Activated CD8-positive, alpha-beta memory T cell treated with anti-CD3 and anti-CD28 coated beads, Interleukin-2, amount 50 U/mL, for 4 hours (primary cell): ENCODE measurements around the gene ZDHHC11.
"Not testable (repeated sequence)": the region's sequence is repeated elsewhere in the genome, so short reads cannot be mapped to it uniquely, and the experiment has no call there.

ENCODE experiments used
- DNase-seq: peaks from one replicate; pipeline ENCODE4 v3.0.0-alpha.2; 2020

ZDHHC11 gene

DNA sequence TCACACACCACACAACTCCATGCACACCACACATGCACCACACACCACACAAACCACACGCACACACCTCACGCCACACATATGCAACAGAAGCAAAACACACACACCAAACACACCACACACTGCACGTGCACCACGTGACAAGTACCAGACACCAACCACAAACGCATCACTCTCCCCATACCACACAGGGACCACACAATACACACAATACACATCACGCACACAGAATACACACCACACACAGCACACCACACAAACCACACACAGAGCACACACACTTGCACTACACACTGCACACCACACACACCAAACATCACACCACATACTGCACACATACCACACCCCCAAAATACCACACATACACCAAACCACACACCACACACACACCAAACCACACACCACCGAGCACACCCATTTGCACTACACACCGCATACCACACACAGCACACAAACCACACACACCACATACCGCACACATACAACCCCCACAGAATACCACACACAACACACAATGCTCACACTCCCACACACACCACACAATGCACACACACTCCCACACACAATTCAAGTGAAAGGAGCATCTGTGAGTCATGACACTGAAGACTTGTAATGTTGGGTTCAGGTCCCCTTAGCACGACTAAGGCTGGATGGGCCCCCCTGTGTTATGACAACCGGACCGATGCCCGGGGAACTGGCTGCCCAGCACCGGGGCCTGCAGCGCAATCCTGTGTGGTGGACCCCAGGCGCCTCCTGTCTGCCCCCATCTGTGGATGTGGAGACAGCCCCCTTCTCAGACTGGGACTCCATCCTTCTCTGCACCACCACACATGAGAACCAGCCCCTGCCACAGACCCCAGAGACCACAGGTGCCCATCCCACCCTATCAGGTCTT is 6.0 kb upstream of the ZDHHC11 start:
- no peak for DNase-seq

GRCh38 chr5:855771-856530 is 5.2 kb upstream of the ZDHHC11 start:
- no peak for DNase-seq

- DNase-seq, result no peak
Measured at GRCh38 chr5:854966-855743, 4.4 kb upstream of the ZDHHC11 start.

GRCh38 chr5:854217-854616 is 3.4 kb upstream of the ZDHHC11 start:
- no peak for DNase-seq

DNA sequence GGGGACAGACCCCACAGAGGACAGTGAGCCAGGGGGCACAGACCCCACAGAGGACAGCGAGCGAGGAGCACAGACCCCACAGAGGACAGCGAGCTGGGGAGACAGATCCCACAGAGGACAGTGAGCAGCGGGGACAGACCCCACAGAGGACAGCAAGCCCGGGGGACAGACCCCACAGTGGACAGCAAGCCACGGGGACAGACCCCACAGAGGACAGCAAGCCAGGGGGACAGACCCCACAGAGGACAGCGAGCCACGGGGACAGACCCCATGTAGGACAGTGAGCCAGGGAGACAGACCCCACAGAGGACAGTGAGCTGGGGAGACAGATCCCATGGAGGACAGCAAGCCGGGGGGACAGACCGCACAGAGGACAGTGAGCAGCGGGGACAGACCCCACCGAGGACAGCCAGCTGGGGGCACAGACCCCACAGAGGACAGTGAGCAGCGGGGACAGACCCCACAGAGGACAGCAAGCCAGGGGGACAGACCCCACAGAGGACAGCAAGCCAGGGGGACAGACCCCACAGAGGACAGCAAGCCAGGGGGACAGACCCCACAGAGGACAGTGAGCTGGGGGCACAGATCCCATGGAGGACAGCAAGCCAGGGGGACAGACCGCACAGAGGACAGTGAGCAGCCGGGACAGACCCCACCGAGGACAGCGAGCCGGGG is 2.8 kb upstream of the ZDHHC11 start:
- DNase-seq, result not testable (repeated sequence)

GRCh38 chr5:852431-853401 is 1.9 kb upstream of the ZDHHC11 start:
- no peak for DNase-seq

DNA sequence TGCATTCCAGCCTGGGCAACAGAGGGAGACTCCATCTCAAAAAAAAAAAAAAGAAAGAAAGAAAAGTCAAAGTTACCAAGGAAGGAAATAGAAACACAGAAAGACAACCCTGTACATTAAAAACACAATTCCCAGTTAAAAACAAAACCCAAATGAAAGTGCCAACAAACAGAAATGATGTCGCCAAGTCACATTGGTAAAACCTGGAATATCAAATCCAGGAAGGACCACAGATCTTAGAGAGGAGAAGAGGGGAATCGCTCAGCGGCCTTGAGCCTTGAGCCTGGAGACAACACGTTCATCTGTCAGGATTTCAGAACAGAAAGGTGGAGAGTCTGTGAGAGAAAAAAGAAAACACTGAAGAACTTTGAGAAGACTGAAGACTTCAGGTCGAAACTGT is 1.2 kb upstream of the ZDHHC11 start:
- no peak for DNase-seq

DNA sequence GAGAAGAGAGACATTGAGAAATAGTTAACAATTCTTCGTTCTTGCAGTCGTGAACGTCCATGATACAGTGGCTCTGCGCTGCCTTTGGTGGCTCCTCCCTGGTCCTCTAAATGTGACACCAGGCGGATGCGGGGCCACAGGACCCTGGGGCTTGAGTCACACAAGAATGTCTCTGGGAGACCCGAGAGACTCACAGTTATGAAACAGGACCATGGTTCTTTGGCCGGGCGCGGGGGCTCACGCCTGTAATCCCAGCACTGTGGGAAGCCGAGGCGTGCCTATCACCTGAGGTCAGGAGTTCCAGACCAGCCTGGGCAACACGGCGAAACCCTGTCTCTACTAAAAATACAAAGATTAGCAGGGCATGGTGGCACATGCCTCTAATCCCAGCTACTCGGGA is 767 bp upstream of the ZDHHC11 start:
- no peak for DNase-seq

- no peak for DNase-seq
Measured at GRCh38 chr5:851076-851475, 290 bp upstream of the ZDHHC11 start.

- no peak for DNase-seq
Measured at GRCh38 chr5:849651-850301, 1.0 kb downstream of the ZDHHC11 start.

DNA sequence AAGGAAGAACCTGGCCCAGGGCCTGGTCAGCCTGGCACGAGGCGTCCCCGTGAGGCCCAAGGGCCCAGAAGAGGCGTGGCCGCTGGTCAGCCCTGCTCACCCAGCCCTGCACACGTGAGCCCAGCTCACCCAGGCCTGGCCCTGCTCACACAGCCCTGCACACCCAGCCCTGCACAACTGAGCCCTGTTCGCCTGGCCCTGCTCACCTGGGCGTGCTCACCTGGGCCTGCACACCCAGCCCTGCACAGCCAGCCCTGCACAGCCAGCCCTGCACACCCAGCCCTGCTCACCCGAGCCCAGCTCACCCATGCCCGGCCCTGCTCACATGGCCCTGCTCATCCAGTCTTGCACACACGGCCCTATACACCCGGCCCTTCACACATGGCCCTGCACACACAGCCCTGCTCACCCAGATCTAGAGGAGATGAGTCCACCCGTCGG is 2.1 kb downstream of the ZDHHC11 start:
- DNase-seq, result no peak

DNA sequence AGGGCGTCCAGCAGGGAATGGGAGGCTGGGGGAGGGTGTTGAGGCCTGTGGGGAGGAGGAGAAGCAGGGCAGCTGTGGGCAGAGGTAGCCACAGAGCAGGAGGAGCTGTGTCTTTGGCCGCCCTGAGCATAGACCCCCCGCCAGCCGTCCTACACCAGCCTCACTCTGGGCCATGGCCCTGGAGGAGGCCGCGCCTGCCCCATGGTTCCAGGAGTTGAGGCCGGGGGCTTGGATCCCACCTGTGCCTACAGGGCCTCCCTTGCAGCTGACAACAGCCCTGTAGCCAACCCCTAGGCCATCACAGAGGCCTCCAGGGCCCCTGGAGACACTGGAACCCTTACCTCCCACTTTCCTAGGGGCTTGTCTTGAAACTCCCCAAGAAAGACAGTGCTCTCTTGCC is 3.0 kb downstream of the ZDHHC11 start:
- peak; percentile 7 for DNase-seq

DNA sequence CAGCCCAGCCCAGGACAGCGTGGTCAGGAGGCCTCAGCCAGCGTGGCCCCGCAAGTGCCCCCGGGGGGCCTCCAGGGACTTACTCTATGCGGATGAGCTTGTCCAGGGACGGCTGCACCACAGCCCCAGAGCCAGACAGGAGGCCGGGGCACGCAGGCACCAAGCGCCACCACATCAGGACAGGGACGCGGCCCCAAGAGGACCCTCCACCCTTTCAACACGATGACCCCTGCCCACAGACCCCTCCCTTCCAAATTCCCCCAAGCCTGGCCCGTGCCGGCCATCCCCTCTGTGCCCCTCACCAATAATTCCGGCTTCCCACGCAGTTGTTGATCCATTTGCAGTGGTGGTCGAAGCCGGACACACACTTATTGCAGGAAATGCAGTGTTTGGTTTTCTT is 3.6 kb downstream of the ZDHHC11 start:
- not testable (repeated sequence) for DNase-seq

GRCh38 chr5:846602-847091 is 4.1 kb downstream of the ZDHHC11 start:
- peak; percentile 16 for DNase-seq

- not testable (repeated sequence) for DNase-seq
Measured at GRCh38 chr5:845676-846601, 4.8 kb downstream of the ZDHHC11 start.

DNA sequence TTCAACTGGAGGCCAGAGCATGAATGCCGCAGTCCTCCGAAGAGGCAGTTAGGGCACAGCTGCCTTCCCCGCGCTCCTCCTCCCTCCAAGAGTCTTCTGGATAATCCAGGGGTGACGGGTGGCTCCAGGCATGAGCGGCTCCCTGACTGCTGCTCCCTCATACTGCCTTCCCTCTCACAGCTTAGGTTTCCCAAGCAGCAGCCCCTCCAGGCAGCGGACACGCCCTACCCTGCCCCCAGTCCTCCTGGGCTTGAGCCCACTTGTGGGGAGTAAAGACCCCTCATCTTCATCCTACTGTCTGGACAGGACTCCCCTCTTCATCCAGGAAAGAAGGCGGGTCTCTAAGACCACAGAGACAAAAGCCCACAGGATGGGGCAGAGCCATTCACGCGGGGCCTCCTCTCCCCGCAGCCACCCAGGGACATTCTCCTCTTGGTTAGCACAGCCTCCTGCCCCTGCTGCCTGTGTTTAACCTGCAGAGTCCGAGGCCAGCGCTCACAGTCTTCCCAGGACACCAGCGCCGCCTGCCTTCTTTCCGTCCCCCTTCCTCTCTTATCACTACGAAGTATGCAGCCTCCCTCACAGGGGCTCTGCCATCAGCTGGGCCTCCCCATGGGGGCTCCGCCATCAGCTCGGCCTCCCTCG is 5.6 kb downstream of the ZDHHC11 start:
- not testable (repeated sequence) for DNase-seq

- not testable (repeated sequence) for DNase-seq
Measured at GRCh38 chr5:844426-844825, 6.4 kb downstream of the ZDHHC11 start.

- DNase-seq, result peak; percentile 10
Measured at GRCh38 chr5:843926-844325, 6.9 kb downstream of the ZDHHC11 start.

DNA sequence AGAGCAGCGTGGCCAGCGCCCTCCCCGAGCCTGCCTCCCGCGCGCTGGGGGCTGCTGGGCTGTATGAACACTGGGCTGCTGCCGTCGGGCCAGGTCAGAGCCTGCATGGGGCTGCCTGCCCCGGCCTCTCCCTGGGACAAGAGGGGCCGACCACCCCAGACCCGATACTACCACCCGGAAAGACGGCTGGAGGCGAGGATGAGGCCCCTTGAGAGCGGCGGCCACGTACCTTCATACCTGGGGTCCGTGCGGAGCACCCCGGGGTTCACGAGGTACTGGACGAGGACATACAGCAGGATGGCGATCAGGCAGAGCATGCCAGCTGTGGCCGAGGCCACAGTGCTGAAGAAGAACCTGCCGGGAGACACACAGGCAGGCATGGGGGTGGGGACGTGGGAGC is 7.4 kb downstream of the ZDHHC11 start:
- peak; percentile 15 for DNase-seq
